ENCODE data around the gene MS4A5. TPM values are rescaled to one million over a fixed set of nuclear protein-coding genes. Genes with fewer than 3 reads are reported as not detected.

MS4A5 gene
- total and polyA plus RNA-seq, 2 donors (not counting 1 experiment from before 2014, with no cell fraction given): not detected

DNA sequence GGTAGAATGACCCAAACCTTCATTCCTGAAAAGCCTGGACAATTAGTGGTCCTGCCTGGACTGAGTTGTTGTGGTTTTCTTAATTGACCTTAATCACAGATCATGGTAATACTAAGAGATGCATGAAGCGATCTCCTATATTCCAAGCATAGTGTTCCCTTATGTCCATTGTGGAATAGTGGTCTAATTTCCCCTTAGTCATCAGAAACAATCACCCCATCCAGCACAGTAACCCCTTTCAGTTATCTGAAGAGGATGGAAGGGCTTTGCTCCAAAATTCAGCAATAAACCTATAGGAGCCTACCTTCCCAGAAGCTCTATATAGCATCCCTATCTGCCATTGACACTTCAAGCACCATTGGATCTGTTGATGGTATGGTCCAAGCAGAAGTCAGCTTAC, 6.8 kb upstream of the MS4A5 start:
- DNase-seq (ENCODE audit: low read depth in 2 of 2): no peak
- Histone ChIP-seq H4K20me1 (ENCODE audit: control insufficient read depth, extremely low read depth, insufficient read depth, low read length) (no peaks in the 10 kb centered on the region), H3K27ac (ENCODE audit: insufficient read depth, low read length) (no peak overlapping the region), H3K79me2 (ENCODE audit: control insufficient read depth, insufficient read depth, low read length) (no peaks in the 10 kb centered on the region), H3K9ac (ENCODE audit: insufficient read depth, low read length) (no peak overlapping the region), H2AFZ (ENCODE audit: low read length) (no peak overlapping the region), H3K4me2 (ENCODE audit: extremely low read depth, insufficient read depth, low read length) (no peak overlapping the region), H3K4me3 (replicated peaks in 1 of 4; ENCODE audit: control extremely low read depth in 1 of 4, insufficient read depth in 1 of 4, low read depth in 3 of 4, low read length in 4 of 4) (no peak overlapping the region), H3K9me3 (ENCODE audit: control insufficient read depth, insufficient read depth, low read depth, low read length) (no peaks in the 10 kb centered on the region), H3K4me1 (ENCODE audit: control insufficient read depth, extremely low read depth, insufficient read depth, low read length) (no peaks in the 10 kb centered on the region), H3K36me3 (ENCODE audit: control insufficient read depth, insufficient read depth, low read length) (no peaks in the 10 kb centered on the region), H3K27me3 (ENCODE audit: control insufficient read depth, insufficient read depth, low read length) (no peaks in the 10 kb centered on the region)
- TF ChIP-seq, protein P1, sequence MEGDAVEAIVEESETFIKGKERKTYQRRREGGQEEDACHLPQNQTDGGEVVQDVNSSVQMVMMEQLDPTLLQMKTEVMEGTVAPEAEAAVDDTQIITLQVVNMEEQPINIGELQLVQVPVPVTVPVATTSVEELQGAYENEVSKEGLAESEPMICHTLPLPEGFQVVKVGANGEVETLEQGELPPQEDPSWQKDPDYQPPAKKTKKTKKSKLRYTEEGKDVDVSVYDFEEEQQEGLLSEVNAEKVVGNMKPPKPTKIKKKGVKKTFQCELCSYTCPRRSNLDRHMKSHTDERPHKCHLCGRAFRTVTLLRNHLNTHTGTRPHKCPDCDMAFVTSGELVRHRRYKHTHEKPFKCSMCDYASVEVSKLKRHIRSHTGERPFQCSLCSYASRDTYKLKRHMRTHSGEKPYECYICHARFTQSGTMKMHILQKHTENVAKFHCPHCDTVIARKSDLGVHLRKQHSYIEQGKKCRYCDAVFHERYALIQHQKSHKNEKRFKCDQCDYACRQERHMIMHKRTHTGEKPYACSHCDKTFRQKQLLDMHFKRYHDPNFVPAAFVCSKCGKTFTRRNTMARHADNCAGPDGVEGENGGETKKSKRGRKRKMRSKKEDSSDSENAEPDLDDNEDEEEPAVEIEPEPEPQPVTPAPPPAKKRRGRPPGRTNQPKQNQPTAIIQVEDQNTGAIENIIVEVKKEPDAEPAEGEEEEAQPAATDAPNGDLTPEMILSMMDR (conservative IDR thresholded peaks at IDR 0.05 in 1 of 2, IDR thresholded peaks at IDR 0.05 in 1 of 2; ENCODE audit: low read depth in 1 of 2, low read length in 2 of 2): no peak

- Histone ChIP-seq H3K9ac (ENCODE audit: insufficient read depth, low read length) (no peak overlapping the region), H3K27ac (ENCODE audit: insufficient read depth, low read length) (no peak overlapping the region), H3K4me1 (ENCODE audit: control insufficient read depth, extremely low read depth, insufficient read depth, low read length) (no peaks in the 10 kb centered on the region), H3K79me2 (ENCODE audit: control insufficient read depth, insufficient read depth, low read length) (no peaks in the 10 kb centered on the region), H3K27me3 (ENCODE audit: control insufficient read depth, insufficient read depth, low read length) (no peaks in the 10 kb centered on the region), H3K4me2 (ENCODE audit: extremely low read depth, insufficient read depth, low read length) (no peak overlapping the region), H4K20me1 (ENCODE audit: control insufficient read depth, extremely low read depth, insufficient read depth, low read length) (no peaks in the 10 kb centered on the region), H3K36me3 (ENCODE audit: control insufficient read depth, insufficient read depth, low read length) (no peaks in the 10 kb centered on the region), H3K9me3 (ENCODE audit: control insufficient read depth, insufficient read depth, low read depth, low read length) (no peaks in the 10 kb centered on the region), H3K4me3 (replicated peaks in 1 of 4; ENCODE audit: control extremely low read depth in 1 of 4, insufficient read depth in 1 of 4, low read depth in 3 of 4, low read length in 4 of 4) (no peak overlapping the region), H2AFZ (ENCODE audit: low read length) (no peak overlapping the region)
- no peak for DNase-seq (ENCODE audit: low read depth in 2 of 2)
- TF ChIP-seq EZH2 (IDR thresholded peaks at IDR 0.05; ENCODE audit: low read length, missing control alignments): no peak
- TF ChIP-seq, protein P1 (conservative IDR thresholded peaks at IDR 0.05 in 1 of 2, IDR thresholded peaks at IDR 0.05 in 1 of 2; ENCODE audit: low read depth in 1 of 2, low read length in 2 of 2): no peak
Observed at GRCh38 chr11:60428517-60428916, 855 bp upstream of the MS4A5 start.

GRCh38 chr11:60431251-60431650, 1.9 kb downstream of the MS4A5 start:
- Histone ChIP-seq H3K27ac (ENCODE audit: insufficient read depth, low read length) (no peak overlapping the region), H3K4me2 (ENCODE audit: extremely low read depth, insufficient read depth, low read length) (no peak overlapping the region), H2AFZ (ENCODE audit: low read length) (no peak overlapping the region), H3K4me3 (replicated peaks in 1 of 4; ENCODE audit: control extremely low read depth in 1 of 4, insufficient read depth in 1 of 4, low read depth in 3 of 4, low read length in 4 of 4) (no peak overlapping the region), H3K27me3 (ENCODE audit: control insufficient read depth, insufficient read depth, low read length) (no peaks in the 10 kb centered on the region), H3K4me1 (ENCODE audit: control insufficient read depth, extremely low read depth, insufficient read depth, low read length) (no peaks in the 10 kb centered on the region), H3K9ac (ENCODE audit: insufficient read depth, low read length) (no peak overlapping the region), H3K36me3 (ENCODE audit: control insufficient read depth, insufficient read depth, low read length) (no peaks in the 10 kb centered on the region), H3K79me2 (ENCODE audit: control insufficient read depth, insufficient read depth, low read length) (no peaks in the 10 kb centered on the region), H4K20me1 (ENCODE audit: control insufficient read depth, extremely low read depth, insufficient read depth, low read length) (no peaks in the 10 kb centered on the region), H3K9me3 (ENCODE audit: control insufficient read depth, insufficient read depth, low read depth, low read length) (no peaks in the 10 kb centered on the region)
- TF ChIP-seq, protein P1 (conservative IDR thresholded peaks at IDR 0.05 in 1 of 2, IDR thresholded peaks at IDR 0.05 in 1 of 2; ENCODE audit: low read depth in 1 of 2, low read length in 2 of 2): no peak
- no peak for TF ChIP-seq EZH2 (IDR thresholded peaks at IDR 0.05; ENCODE audit: low read length, missing control alignments)
- no peak for DNase-seq (ENCODE audit: low read depth in 2 of 2)

All from fibroblast of lung (primary cell).